Measurements from ENCODE around the gene MTHFD1.

GRCh38 chr14:64444984-64445845 lies 57.1 kb downstream of the MTHFD1 start:
- TF ChIP-seq POLR2A (IDR thresholded peaks at IDR 0.05): no peak
- no peak for TF ChIP-seq CTCF (IDR thresholded peaks at IDR 0.05)

Data from sigmoid colon (tissue), 3 donors.